Lower lobe of right lung (tissue), 2 donors: ENCODE measurements around the gene CHCHD6. TPM values are rescaled to one million over a fixed set of nuclear protein-coding genes. Genes with fewer than 3 reads are reported as not detected.

ENCODE experiments used
- ATAC-seq, 2 donors: fragments of 200-7000 bp; cut with Tn5 transposase; one replicate each; pipeline ENCODE4 v1.9.1; 2020 to 2022; ENCODE audit warnings: mild to moderate bottlenecking in 2 of 2, moderate library complexity in 2 of 2
- DNase-seq: peaks from one replicate; pipeline ENCODE4 v3.0.0-alpha.2; 2020
- H3K27ac ChIP-seq: fragments of 200-600 bp; one replicate; pipeline ENCODE4 v1.8.0; 2022
- H3K27me3 ChIP-seq: fragments of 200-600 bp; one replicate; pipeline ENCODE4 v1.8.0; 2022; ENCODE audit warnings: low read depth
- H3K36me3 ChIP-seq: fragments of 200-600 bp; one replicate; pipeline ENCODE4 v1.8.0; 2022; ENCODE audit warnings: mild to moderate bottlenecking
- H3K4me1 ChIP-seq: fragments of 200-600 bp; one replicate; pipeline ENCODE4 v1.8.0; 2022
- H3K4me3 ChIP-seq: fragments of 200-600 bp; one replicate; pipeline ENCODE4 v1.8.0; 2022; ENCODE audit warnings: mild to moderate bottlenecking
- H3K9me3 ChIP-seq: fragments of 200-600 bp; one replicate; pipeline ENCODE4 v1.8.0; 2022
- CTCF ChIP-seq: fragments of 200-600 bp; IDR thresholded peaks from one replicate; pipeline ENCODE4 v1.8.0; 2022; ENCODE audit warnings: antibody characterized with exemption, mild to moderate bottlenecking
- intact Hi-C: fragments of 100-400 bp; cut with DNase I; formaldehyde crosslinking; loops from one replicate; pipeline ENCODE4 v1.11.0; 2022
- total RNA-seq: library from RNA; stranded (reverse); fragmentation: NEBNext Ultra II Directional; extraction: Animal tissue kit (Norgen Biotek cat#: 25700); gene quantifications from one replicate; pipeline ENCODE4 v1.2.1, GENCODE V29; 2021
- donor health status: DM: no; HTN: yes; CAD: no; lungs with severe emphysema.

CHCHD6 gene
- total RNA-seq, 1 donor from 2014 or later: 12.2 TPM

- no peak for TF ChIP-seq CTCF
- intact Hi-C loops: loop anchor here (5.0 kb wide), 1 partner anchor 230 kb away; no protein-coding TSS in a partner anchor
- DNase-seq (no peak), ATAC-seq (peak; percentile 24 to 25)
- H3K4me1 ChIP-seq: peaks cover 26% of the 10 kb centered on the region
- H3K4me3 ChIP-seq: peak overlapping the region; percentile 56
- H3K27me3 ChIP-seq: no peaks in the 10 kb centered on the region
- no peaks in the 10 kb centered on the region for H3K9me3 ChIP-seq
- H3K36me3 ChIP-seq: no peaks in the 10 kb centered on the region
- H3K27ac ChIP-seq: peak overlapping the region; percentile 83
These were observed 278.1 kb downstream of the CHCHD6 start for GRCh38 chr3:126982126-126982470.

- TF ChIP-seq CTCF: peak; percentile 97
- no peaks in the 10 kb centered on the region for H3K9me3 ChIP-seq
- peak within 1 kb of the TSS; percentile 83 for H3K27ac ChIP-seq
- H3K27me3 ChIP-seq: no peaks in the 10 kb centered on the region
- peak within 1 kb of the TSS; percentile 66 for H3K4me3 ChIP-seq
- intact Hi-C loops: loop anchor here (5.0 kb wide), 1 partner anchor 230 kb away; no protein-coding TSS in a partner anchor
- H3K4me1 ChIP-seq: peaks cover 26% of the 10 kb centered on the region
- ATAC-seq (peak; percentile 92 to 95), DNase-seq (peak; percentile 87)
- H3K36me3 ChIP-seq: no peaks in the 10 kb centered on the region
These were observed 278.6 kb downstream of the CHCHD6 start, which contains the start of gene PLXNA1 for GRCh38 chr3:126982471-126983175. TSS of gene PLXNA1 (plus strand) at chr3:126983115. CDS start at chr3:126988594, 5,479 bp downstream.

- H3K36me3 ChIP-seq: no peaks in the 10 kb centered on the region
- peak overlapping the region; percentile 66 for H3K4me3 ChIP-seq
- peaks cover 26% of the 10 kb centered on the region for H3K4me1 ChIP-seq
- DNase-seq: no peak
- no peaks in the 10 kb centered on the region for H3K9me3 ChIP-seq
- H3K27me3 ChIP-seq: no peaks in the 10 kb centered on the region
- ATAC-seq: no peak
- TF ChIP-seq CTCF: no peak
- intact Hi-C loops: loop anchor here (5.0 kb wide), 1 partner anchor 231 kb away; no protein-coding TSS in a partner anchor
- H3K27ac ChIP-seq: peak overlapping the region; percentile 6
These were observed 279.2 kb downstream of the CHCHD6 start for GRCh38 chr3:126983276-126983652.

GRCh38 chr3:126983653-126984390, 279.8 kb downstream of the CHCHD6 start:
- no peaks in the 10 kb centered on the region for H3K27me3 ChIP-seq
- TF ChIP-seq CTCF: no peak
- peak overlapping the region; percentile 66 for H3K4me3 ChIP-seq
- H3K27ac ChIP-seq: peak overlapping the region; percentile 6
- intact Hi-C loops: loop anchor here (5.0 kb wide), 1 partner anchor 232 kb away; no protein-coding TSS in a partner anchor
- no peak for DNase-seq
- peaks cover 3% of the 10 kb centered on the region for H3K36me3 ChIP-seq
- ATAC-seq: peak; percentile 2 to 22
- H3K9me3 ChIP-seq: no peaks in the 10 kb centered on the region
- H3K4me1 ChIP-seq: peaks cover 26% of the 10 kb centered on the region

GRCh38 chr3:126984391-126985131, 280.5 kb downstream of the CHCHD6 start:
- peaks cover 10% of the 10 kb centered on the region for H3K36me3 ChIP-seq
- H3K4me3 ChIP-seq: peak overlapping the region; percentile 66
- DNase-seq (no peak), ATAC-seq (no peak)
- peaks cover 26% of the 10 kb centered on the region for H3K4me1 ChIP-seq
- H3K9me3 ChIP-seq: no peaks in the 10 kb centered on the region
- TF ChIP-seq CTCF: no peak
- intact Hi-C loops: loop anchor here (5.0 kb wide), 1 partner anchor 232 kb away; no protein-coding TSS in a partner anchor
- H3K27ac ChIP-seq: peak overlapping the region; percentile 24
- no peaks in the 10 kb centered on the region for H3K27me3 ChIP-seq
